Left renal cortex interstitium (tissue), 4 donors: ENCODE data around the gene MYO5A. TPM values are rescaled to one million over a fixed set of nuclear protein-coding genes. Genes with fewer than 3 reads are reported as not detected.
"Not testable (repeated sequence)": the region's sequence is repeated elsewhere in the genome, so short reads cannot be mapped to it uniquely, and the experiment has no call there.

ENCODE experiments used
- DNase-seq, 4 donors: peaks; one replicate each; pipeline ENCODE4 v3.0.0-alpha.2; 2013; ENCODE audit warnings: low read depth in 4 of 4, low spot score in 2 of 4, missing footprints in 1 of 4
- polyA plus RNA-seq, 4 donors: library from polyadenylated mRNA; unstranded; fragments of 120-200 nt; gene quantifications; one replicate each; pipeline ENCODE4 v1.2.1, GENCODE V29; 2013; ENCODE audit not compliant: insufficient read length in 4 of 4

Gene MYO5A
- polyA plus RNA-seq, 4 donors = 7.6 to 10.5 (median 8.1) TPM

DNA sequence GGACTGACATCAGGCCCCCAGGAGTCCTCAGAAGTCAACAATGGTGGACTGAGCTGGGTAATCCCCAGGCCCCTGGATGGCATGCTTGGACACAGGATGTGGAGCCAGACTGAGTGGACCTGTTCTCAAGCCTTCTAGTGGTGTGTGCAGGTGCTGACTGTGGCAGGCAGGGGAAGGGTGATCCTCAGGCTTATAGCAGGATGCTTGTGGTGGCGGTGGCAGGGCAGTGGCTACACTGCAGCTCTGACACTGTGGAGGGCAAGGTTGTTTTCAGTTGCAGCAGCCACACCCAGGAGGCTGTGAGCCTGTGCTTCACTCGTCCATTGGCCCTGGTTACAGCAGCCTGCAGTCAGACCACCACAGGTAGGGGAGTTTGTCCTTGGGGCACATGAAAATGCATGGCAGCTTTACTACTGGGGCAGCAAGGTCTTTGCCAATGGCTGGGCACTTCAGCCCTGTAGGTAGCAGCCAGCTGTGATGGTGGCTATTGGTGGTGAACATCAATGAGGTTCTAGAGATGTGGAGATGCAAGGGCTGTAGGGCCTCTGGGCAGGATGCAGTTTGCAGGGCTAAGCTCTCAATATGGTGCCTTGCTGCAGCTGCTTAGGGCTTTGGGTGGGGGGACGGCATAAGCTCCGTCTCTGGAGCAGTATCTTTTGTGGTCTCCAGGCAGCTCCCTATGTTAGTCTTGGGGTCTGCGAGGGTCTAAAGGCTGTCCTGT, 17.5 kb upstream of the MYO5A start:
- no peak for DNase-seq

DNA sequence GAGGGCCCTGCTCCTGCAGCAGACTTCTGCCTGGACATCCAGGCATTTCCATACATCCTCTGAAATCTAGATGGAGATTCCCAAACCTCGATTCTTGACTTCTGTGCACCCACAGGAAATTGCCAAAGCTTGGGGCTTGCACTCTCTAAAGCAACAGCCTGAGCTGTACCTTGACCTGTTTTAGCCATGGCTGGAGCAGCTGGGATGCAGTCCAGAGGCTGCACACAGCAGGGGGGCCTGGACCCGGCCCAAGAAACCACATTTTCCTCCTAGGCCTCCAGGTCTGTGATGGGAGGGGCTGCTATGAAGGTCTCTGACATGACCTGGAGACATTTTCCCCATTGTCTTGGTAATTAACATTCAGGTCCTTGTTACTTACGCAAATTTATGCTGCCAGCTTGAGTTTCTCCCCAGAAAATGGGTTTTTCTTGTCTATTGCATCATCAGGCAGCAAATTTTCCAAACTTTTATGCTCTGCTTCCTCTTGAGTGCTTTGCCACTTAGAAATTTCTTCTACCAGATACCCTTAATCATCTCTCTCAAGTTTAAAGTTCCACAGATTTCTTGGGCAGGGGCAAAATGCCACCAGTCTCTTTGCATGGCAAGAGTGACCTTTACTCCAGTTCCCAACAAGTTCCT, 11.8 kb upstream of the MYO5A start:
- no peak for DNase-seq

DNA sequence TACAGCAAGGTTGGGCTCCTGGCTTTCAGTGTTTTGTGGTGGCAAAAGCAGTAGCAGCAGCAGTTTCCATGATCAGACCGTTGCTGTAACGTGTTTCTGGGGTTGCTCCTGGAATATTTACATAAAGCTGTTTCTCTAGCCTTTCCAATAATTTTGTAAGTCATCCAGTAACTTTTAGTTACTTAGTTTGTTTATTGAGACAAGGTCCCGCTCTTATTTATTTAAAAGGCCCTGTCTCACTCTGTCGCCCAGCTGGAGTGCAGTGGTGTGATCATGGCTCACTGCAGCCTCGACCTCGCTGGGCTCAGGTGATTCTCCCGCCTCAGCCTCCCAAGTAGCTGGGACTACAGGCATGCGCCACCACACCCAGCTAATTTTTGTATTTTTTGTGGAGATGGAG, 8.8 kb upstream of the MYO5A start:
- no peak for DNase-seq

DNA sequence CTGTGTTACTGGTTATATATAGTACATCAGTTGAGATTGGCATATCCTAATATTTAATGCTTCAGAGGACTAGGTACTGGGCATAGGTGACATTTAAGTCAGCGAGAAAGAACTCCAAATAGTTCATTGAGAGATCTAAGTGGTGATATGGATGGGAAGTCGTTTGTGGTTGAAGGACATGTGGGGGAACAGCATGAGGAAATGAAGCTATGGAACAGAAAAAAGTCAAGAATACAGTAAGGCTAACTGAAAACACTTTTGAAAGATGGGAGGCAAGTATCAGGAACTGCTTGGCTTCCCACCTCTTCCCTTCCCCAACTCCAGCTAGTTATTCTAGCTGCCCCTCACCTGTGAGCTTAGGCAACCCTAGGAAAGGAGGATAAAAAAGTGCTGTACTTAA, 3.7 kb upstream of the MYO5A start:
- no peak for DNase-seq

DNA sequence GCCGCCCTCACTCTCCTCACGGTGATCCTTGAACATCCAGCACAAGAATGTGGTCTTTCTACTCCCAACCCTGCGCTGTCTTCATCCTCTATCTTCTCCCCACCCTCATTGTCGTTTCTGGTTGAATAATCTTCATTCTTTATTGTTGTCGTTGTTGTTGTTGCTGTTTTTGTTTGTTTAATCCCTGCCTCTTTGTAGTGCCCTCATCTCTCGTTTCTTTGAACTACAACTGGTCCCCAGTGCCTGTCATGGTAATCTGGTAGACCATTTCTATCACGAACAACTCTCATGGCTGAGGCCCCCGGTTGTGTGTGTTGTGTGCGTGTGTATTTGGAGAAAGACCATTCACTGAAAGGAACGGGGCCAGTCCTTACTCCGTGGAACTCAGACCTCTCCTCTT, 1.3 kb upstream of the MYO5A start:
- DNase-seq = no peak

DNA sequence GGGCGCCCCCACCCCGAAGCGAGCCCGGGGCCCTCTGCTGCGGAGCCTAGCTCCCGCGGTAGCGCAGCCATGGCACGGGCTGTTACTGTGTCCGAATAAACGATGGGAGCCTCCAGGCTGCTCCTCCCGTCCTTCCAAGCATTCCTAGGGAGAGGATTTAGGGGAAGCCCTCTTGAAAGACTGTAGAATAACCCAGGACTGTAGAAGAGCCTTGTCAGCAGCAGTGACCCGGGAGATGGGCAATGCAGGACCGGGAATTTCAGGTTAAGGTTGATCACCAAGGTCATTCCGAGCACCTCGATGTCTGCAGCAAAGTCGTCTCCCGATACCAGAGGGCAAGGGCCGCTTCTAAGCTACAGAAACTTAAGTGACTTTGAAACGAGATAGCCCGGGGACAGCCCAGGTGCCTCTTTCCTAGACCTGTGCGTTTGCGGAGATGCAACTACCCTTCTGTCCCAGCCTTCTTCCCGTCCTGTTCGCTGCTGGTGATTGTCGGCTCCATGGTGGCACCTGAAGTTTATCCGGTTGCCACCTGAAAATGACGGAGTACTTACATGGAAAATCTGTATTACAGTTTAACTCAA, 753 bp upstream of the MYO5A start:
- DNase-seq = peak in 2 of 4 donors; percentile 6 to 9

DNA sequence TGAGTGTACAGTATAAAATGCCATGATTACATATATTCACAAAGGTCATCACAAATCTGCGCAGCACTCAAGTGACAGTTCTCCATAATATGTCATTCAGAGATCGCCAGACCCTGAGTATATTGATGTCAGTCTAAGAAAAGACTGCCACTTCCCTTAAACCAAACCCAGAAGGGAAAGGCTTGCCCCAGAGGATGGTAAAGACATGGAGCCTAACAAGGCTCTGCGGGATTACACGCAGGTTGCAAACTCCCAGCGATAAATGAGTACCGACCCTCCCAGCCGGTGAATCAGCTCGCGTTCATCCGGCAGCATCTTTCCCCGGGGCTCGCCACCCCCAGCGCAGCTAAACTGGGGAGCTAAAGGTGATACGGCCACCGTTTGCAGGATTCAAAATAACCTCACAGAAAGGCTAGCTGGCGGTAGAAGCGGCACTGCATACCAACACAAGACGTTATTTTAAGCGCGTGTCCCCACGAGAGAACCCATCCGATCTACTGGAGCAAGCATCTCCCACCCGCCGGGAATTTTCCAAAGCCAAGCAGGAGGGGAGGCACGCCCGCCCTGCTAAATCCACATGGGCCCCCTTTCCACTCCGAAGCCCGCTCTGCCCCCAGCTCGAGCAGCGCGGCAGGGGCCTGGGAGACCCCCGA, 643 bp downstream of the MYO5A start:
- DNase-seq = peak in 2 of 4 donors; percentile 9 to 22

DNA sequence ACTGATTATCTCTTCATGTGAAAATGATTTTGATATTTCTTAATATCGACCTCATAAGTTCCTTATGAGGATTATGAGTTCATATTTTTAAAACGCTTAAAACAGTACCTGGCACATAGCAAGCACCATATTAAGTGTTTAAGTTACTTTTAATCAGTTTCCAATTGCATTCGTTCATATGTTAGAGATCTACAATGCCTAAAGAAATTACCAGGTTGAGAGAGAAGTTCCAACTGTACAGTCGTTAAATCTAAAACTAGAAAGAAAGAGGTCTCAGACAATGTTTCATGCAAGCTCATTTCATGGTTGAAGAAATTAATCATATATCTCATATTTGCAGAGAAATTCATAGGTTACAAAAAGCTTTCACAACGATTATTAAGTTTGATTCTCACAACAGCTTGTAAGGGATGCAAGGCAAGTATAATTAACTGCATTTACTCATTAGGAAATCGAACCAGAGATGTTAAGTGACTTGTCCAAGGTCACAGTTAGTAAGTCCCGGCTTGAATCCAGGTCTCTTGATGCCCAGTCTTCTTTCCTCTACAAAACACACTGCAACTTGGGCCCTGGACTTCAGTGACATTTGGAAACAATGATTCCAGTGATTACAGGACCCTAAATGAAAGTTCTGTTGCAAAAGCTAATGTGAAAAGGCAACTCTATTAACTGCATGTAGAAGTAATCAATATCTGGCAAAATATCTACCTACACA, 1.3 kb downstream of the MYO5A start:
- no peak for DNase-seq

DNA sequence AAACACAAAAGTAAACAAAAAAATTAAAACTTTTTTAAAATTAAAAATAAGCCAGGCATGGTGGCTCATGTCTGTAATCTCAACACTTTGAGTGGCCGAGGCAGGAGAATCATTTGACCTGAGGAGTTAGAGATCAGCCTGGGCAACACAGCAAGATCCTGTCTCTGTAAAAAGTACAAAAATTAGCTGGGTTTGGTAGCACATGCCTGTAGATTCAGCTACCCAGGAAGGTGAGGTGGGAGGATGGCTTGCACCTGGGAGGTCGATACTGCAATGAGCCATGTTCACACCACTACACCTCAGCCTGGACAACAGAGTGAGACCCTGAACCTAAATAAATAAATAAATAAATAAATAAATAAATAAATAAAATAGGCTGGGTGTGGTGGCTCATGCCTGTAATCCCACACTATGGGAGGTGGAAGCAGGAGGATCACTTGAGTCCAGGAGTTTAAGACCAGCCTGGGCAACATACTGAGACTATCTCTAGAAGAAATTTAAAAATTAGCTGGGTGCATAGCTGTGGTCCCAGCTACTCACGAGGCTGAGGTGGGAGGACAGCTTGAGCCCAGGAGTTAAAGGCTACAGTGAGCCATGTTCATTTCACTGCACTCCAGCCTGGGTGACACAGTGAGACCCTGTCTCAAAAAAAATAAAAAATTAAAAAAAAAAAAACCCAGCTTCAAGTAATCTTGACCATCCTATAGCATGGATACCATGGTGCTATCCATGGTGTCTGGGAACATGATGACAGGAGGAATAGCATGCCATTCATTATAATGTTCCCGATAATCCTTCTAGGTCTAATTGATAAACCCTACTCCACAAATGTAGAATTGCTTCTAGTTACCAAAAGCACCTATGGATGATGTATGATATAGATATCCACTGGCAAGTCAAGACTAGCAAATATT, 4.2 kb downstream of the MYO5A start:
- no peak for DNase-seq

DNA sequence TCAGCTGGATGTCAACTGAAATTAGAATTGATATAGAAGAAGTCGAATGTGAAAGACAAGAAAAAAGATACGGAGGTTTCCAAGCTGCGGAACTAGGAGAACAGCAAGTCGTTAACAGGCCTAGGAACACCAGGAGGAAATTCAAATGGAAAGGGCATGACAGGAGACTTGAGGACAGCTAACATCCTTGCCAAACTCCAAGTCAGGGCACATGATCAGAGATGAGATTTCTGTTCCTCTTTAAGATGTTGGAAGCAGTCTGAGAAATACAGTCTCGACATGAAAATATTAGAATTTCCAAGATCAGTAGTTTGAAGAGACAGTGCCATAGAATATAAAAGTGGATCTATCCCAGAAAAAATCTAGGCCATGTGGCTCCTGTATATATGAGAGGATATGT, 5.0 kb downstream of the MYO5A start:
- no peak for DNase-seq

DNA sequence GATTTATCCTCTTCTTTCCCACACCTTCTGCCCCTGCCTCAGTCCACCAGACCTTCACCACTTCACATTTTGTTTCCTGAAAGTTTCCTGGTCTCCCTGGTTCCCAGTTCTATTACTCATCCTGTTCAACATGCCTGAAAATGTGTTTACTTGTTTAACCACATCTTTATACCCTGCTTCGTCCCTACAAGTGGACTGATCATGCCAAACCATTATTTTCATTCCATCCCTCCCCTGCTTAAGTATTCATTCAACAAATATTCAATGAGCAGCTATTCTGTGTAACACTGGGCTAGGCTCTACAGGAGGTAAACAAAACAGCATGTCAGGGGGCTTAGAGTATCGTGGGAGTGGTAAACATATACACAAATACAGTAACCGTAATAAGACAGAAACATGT, 5.5 kb downstream of the MYO5A start:
- no peak for DNase-seq

DNA sequence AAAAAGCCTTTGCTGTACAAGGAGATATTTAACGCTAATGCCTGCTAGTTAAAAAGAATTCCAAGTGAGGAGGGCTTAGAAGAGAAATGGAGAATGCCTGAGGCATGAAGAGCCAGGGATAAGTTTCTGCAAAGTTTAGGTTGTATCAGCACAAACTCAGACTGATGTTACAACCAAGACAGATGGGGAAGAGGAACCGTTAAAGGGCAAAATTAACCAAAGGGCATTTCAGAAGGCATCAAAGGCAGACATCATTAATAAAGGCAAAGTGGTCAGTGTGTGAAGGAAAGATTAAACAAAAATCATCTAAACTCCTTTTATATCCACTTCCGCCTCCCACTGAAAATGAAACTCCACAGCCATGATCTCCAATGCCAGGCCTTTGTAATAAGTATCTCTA, 7.0 kb downstream of the MYO5A start:
- no peak for DNase-seq

DNA sequence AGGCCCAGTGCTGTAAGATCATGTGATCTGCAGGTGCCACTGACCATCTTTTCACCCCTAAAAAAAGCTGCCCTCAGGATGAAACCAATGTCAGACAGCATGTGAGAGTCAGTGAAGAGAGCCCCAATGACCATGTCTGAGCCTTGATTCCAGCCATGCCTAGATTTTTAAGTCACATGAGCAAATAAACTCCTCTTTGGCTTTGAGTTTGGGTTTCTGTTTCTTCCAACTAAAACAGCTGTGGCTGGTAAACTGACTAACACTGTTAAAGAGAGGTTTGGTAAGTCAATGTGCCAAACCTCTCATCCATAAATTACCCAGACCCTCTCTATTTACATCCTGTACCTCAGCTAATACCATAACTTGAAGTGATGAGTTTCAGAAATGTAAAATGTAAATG, 8.3 kb downstream of the MYO5A start:
- no peak for DNase-seq

DNA sequence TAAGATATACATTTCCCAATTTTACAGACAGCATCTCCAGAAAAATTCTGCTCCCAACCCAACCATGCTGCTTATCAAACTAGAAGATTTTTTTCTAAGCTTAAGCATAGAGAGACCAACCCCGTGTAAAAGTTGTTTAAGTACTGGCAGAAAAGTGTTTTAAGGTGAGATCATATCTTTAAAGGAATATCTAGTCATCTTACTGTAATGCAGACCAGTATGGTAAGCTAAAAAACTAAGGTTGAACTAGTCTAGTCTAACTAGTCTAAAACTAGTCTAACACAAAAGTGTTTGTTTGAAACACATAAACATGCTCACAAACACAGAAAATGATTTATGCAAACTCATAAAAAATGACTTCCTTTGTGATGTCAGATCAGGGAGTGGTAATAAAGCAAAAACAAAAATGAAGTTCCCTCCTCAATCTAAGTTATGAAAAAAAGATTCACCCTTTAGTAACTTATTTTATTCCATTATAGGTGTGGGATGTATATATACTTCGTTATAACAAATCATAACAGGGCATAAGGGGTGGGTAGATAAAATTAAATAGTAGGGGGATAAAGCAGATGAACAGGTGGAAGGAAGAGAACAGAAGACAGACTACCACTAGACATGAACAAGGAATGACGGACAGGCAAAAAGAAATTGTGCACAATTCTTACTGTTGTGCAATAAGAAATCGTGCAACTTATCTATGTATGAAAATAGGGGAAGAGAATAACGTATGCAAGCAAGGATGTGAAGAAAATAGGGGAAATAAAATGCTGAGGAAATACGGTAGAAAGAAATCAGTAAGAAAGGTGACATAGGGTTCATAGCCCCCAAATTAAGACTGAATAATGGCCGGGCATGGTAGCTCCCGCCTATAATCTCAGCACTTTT, 10.0 kb downstream of the MYO5A start:
- DNase-seq = no peak

DNA sequence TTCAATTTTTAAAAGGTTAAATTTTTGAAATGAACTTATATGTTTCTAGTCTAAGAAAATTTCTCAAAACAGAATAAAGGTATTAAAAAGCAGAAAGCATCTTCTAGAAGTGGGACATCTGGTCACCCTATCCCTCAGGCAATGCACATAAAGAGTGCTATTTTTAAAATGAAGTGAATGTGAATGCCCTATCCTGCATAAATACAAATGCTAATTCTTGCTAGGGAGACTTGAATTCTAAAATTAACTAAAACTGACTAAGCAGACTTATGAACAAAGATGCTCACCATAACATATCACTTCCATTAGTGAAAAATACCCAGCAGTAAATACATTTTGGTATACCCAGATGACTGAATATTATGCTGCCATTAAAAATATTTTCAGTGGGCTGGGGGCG, 11.7 kb downstream of the MYO5A start:
- DNase-seq = no peak

DNA sequence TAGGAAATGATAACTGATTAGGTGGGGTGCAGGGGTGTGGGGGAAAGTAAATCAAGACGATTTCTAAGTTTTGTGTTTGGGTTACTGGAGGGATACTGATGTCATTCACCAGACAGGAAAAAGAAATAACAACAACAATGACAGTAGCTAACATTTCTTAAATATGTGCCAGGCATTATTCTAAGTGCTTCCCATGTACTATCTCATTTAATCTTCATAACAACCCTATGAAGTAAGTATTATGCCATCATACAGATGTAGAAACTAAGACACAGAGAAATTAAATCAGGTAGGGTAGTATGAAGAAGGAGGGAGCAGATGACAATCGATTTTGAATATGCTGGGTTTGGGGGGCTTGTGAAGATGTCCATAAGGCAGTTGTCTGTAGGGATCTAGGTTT, 13.3 kb downstream of the MYO5A start:
- DNase-seq = no peak

DNA sequence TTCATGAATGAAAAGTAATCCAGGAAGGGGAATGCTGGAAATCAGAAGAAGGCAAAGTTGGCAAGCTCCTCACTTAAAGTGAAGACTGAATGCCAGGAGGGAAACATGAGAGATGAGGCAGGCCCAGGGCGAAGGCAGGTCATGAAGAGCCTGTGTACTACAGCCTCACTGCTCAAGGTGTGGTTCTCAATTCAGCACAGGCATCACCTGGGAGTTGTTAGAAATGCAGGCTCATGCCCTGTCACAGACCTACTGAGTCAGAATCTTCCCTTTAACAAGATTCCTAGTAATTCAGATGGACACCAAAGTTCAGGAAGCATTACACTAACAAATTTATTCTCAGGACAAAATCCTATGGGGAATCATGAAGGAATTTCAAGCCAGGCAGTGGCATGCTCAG, 14.2 kb downstream of the MYO5A start:
- no peak for DNase-seq

DNA sequence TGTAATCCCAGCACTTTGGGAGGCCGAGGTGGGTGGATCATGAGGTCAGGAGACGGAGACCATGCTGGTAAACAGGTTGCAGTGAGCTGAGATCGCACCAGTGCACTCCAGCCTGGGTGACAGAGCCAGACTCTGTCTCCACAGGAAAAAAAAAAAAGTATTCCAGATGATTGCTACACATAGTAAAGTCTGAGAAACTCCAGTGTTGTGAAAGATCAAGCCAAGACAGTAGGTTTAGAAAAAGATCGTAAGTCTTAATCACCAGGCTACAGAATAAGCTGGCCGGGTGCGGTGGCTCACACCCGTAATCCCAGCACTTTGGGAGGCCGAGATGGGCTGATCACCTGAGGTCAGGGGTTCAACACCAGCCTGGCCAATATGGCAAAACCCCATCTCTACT, 15.8 kb downstream of the MYO5A start:
- DNase-seq = not testable (repeated sequence)

DNA sequence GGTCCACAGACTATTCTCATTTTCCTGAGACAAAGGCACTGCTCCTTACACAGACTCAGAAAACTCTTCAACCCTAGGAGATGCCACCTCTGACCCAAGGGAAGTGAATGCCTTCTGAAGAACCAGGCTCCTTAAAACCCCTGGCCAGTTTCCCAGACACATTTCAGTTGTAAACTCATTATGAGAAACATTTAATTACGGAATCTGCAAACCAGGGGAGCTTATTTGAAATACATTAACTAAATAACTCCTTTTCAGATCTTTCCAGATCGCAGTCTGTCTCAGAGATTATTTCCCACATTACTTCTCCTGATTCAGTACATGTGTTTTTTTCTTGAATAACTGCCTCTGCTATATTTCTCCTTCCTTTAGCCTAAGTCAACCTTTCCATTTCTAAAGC, 17.6 kb downstream of the MYO5A start:
- DNase-seq = no peak
